Measurements from ENCODE around the gene CDK19.
A peak's percentile ranks its signal among the peaks of the same experiment; 100 is the strongest.

The CDK19 gene

GRCh38 chr6:110693296-110693695, 122.0 kb downstream of the CDK19 start:
- no peak for DNase-seq

- DNase-seq, result no peak
Observed at GRCh38 chr6:110690916-110691315, 124.4 kb downstream of the CDK19 start.

- DNase-seq, result no peak
Observed at GRCh38 chr6:110690106-110690654, 125.1 kb downstream of the CDK19 start.

GRCh38 chr6:110689275-110689935, 125.9 kb downstream of the CDK19 start:
- DNase-seq, result no peak

GRCh38 chr6:110688661-110689268, 126.5 kb downstream of the CDK19 start:
- DNase-seq, result no peak

- no peak for DNase-seq
Observed at GRCh38 chr6:110687326-110687725, 127.9 kb downstream of the CDK19 start.

GRCh38 chr6:110683241-110683640, 132.0 kb downstream of the CDK19 start:
- DNase-seq, result no peak

GRCh38 chr6:110682460-110682853, 132.8 kb downstream of the CDK19 start:
- DNase-seq, result peak; percentile 57

GRCh38 chr6:110681543-110682459, 133.5 kb downstream of the CDK19 start:
- DNase-seq, result no peak

- no peak for DNase-seq
Observed at GRCh38 chr6:110676396-110676795, 138.9 kb downstream of the CDK19 start.

GRCh38 chr6:110674096-110674495, 141.2 kb downstream of the CDK19 start:
- no peak for DNase-seq

- DNase-seq, result no peak
Observed at GRCh38 chr6:110672122-110672521, 143.1 kb downstream of the CDK19 start.

- no peak for DNase-seq
Observed at GRCh38 chr6:110671447-110671846, 143.8 kb downstream of the CDK19 start.

- DNase-seq, result no peak
Observed at GRCh38 chr6:110665600-110665999, 149.7 kb downstream of the CDK19 start.

GRCh38 chr6:110664933-110665332, 150.3 kb downstream of the CDK19 start:
- DNase-seq, result peak; percentile 59

- no peak for DNase-seq
Observed at GRCh38 chr6:110662490-110663211, 152.6 kb downstream of the CDK19 start.

- DNase-seq, result no peak
Observed at GRCh38 chr6:110661414-110661813, 153.9 kb downstream of the CDK19 start.

- no peak for DNase-seq
Observed at GRCh38 chr6:110660066-110660655, 155.1 kb downstream of the CDK19 start.

- DNase-seq, result no peak
Observed at GRCh38 chr6:110658631-110659211, 156.5 kb downstream of the CDK19 start.

GRCh38 chr6:110656492-110656891, 158.8 kb downstream of the CDK19 start:
- no peak for DNase-seq

GRCh38 chr6:110655821-110656220, 159.4 kb downstream of the CDK19 start:
- DNase-seq, result no peak

Measured in SIG-M5 (cell line).